ENCODE data around the gene ATP5PD.
"Not testable (repeated sequence)": the region's sequence is repeated elsewhere in the genome, so short reads cannot be mapped to it uniquely, and the experiment has no call there.

ATP5PD gene

DNA sequence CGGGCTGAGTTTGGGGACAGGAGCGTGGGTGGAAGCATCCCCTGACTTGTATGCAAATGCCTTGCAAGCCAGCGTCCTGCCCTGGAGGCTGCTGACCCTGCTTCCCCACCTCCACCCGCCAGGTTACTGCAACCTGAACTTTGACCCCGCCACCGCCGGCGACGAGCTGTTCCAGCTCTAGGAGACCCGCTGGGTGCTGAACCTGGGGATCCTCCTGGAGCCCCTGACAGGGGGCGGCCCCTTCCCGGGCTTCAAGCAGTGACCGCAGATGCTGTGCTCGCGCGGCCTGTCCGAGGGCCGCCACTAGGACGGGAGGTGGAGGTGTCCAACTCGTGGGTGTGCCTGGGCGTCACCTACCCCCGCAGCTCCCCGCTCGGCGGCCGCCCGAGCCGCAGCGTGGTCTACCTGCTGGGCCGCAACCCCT is 30.3 kb upstream of the ATP5PD start:
- no peak for DNase-seq

DNA sequence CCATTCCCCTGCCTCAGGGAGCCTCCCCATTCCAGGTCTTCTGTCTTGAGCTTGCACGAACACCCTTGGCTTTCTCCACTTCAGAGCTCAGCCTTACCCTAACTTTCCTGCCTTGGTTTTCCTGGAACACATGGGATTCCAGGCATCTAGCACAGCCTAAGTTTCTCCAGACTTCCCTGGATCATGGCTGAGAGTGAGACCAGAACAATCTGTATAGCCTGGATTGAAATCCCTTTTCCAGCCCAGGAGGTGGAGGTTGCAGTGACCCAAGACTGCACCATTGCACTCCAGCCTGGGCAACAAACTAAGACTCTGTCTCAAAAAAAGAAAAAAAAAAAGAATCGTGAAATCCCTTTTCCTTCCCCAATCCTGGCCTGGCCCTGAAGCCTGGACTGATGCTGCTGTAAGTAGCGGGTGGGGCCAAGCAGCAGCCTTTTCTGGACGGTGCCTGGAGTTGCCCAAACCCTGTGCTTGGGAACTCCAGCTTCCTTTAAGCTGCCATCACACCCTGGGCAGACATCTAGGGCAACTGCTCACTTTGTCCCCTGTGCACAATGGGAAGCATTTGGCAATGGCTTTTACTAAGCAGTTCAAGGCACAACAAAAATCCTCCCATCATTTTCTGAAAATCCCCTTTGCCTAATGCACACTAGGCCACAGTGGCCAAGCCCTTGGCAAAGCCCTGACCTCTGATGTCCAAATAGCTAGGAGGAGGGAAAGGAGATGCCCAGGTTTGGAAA is 29.0 kb upstream of the ATP5PD start:
- DNase-seq, result no peak

DNA sequence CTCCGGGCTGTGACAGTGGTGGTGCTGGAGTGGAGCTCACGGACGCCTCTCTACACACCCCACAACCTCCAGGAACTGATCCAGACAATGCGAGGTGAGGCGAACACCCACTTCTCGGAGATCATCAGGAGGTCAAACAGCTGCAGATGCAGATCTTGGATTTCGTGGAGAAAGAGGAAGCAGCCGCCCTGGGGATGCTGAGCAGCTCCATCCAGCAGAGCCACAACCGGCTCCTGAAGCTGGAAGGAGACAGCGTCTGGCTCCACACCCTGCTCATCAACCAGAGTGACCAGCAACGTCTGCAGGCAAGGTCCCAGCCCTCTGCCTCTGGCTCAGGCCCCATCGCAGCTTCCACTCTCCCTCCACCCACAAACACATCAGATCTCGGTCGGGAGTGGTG is 27.8 kb upstream of the ATP5PD start:
- no peak for DNase-seq

DNA sequence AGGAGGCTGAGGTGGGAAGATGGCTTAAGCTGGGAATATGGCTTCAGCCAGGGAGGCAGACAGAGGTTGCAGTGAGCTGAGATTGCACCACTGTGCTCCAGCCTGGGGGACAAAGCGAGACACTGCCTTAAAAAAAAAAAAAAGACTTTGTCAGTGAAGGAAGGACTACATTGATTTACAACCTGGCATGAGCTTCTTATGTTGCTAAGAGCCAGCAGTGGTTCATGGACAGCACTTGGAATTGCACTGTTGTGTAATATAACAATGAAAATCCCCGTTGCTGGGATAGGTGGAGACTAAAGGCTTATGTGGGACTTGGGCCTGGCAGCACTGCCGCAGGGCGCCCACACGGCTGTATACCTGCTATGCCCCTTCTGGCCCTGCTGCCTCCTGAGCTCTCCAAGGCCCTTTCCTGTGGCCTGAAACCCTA is 26.9 kb upstream of the ATP5PD start:
- no peak for DNase-seq

DNA sequence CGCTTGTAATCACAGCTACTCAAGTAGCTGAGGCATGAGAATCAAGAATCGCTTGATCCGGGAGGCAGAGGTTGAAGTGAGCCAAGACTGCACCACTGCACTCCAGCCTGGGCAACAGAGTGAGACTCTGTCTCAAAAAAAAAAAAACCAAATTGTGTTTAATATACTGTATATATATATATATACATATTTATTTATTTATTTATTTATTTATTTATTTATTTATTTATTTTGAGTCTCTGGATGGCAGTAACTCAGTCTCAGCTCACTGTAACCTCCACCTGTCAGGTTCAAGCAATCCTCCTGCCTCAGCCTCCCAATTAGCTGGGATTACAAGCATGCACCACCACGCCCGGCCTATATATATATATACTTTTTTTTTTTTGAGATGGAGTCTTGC is 26.1 kb upstream of the ATP5PD start:
- not testable (repeated sequence) for DNase-seq

DNA sequence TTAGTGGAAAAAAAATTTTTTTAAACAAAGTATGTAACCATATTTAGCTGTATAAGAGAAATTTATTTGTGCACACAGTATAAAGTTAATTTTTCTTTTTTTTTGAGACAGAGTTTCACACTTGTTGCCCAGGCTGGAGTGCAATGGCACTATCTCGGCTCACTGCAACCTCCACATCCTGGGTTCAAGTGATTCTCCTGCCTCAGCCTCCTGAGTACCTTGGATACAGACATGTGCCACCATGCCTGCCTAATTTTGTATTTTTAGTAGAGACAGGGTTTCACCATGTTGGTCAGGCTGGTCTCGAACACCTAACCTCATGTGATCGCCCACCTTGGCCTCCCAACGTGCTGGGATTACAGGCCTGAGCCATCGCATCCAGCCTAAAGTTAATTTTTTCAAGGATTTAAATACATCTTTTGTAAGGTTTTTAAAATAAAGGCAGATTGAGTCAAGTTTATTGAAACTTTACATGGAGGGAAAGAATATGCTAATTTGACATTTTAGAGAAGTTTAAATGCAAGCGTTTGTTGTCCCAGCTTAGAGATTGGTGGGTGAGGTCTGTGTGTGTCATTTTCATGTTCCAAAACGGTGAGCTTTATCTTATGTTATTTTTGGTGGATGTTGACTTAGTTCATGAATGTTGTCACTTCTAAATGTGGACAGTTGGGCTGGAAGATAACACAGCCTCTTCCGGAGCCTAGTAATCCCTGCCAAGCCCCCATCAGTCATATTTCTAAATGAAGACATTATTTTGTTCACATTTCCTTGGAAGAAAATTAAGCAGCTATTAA is 24.9 kb upstream of the ATP5PD start:
- DNase-seq, result not testable (repeated sequence)

DNA sequence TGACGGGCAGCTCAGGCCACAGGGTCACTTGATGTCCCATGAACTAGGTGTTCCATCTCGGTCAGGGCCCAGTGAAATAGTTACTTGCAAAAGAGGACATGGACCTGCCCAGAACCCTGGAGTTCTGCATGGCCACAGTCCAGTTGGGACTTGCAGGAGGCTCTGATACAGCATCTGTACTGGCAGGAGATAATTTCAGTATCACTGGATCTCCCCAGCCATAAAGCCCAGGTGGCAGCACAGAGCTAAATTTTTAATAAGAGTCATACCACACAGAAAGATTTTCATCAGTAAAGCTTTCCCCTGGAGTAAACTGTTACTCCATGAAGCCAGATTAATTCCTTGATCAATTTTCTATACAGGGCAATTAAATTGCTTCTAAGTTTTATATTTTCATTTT is 23.0 kb upstream of the ATP5PD start:
- DNase-seq, result no peak

DNA sequence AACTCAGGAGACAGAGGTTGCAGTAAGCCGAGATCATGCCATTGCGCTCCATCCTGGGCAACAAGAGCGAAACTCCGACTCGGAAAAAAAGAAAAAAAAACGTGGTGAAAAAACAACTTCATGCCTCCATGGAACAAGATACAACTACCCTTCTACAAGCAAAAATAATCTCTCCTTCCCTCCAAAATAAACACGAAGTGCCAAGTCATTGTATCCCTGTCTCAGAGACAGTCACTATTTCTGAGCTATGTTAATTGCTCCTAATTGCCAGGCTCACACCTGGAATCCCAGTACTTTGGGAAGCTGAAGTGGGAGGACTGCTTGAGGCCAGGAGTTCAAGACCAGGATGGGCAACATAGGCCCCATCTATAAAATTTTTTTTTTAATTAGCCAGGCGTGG is 22.0 kb upstream of the ATP5PD start:
- DNase-seq, result no peak

DNA sequence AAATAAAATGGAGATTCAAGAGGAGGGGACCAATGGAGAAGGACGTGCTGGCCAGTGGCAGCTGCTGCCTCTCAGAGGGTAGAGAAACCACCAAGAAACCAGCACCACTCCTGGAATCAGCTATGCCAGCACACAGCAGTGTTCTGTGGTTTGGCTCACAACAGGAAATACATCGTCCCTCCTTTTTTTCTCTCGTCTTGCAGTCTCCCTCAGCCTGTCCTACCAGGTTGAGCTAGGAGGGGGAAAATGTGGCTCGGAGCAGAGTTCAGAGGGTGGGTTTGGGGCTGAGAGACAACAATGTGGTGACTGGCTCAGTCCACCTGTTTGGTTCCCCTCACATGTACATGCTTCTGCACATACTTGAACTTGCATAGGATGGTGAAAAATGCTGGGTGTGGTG is 21.1 kb upstream of the ATP5PD start:
- no peak for DNase-seq

DNA sequence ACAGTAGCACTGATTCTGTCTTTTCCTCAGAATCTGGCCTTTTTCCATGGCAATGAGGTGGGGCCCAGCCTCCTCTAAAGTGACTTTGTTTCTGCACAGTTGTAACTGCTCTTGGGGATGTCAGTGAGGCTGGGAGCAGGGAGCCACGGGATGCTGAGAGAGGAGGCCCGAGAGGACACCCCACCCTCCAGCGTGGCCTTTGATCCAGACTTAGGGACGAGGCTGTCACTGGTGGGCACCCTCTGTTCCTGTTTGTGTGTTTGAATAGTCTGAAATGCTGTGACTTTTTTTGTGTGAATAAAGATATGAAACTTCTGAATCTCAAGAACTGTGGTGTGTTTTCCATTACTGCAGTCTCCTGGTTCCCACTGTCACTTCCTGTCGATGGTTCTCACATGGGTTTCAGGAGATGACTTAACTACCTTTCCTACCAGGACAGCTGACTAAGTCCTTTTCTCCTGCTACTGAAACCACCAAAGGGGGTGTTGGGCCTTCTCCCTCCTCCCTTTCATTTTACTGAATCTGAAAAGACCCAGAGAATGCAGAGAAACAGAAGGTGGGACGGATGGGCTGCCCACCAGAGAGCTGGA is 18.9 kb upstream of the ATP5PD start:
- no peak for DNase-seq

DNA sequence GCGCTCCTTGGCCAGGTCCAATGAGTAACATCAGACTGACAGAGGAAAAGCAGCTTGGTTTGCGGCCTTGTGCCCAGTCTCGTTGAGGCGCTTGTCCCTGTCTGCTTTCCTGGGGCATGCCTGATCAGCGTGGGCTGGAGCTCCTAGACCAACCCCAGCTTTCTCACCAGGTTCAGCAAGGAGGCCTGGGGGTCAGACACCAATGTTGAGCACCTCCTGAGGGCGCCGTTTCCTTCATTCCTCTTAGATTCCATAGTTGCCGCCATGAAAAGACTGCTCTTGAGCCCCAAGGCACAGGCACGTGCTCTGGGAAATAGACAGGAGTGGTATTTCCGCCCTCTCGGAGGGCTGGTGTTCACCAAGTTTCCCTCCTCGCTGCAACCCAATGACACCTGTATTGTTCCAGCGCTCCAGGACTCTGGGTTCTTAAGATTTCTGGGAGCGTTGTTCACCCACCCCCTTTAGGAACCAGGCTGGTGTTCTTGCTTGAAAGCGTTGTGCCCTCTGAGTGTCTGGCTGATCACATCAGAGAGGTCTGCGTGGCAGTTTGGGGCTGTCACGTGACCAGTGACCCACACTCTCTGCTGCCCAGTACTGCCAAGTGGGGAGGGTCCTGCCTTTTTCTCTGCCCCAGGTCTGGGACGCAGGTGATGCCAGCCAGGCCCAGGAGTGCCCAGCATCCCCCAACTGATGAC is 18.2 kb upstream of the ATP5PD start:
- DNase-seq, result no peak

DNA sequence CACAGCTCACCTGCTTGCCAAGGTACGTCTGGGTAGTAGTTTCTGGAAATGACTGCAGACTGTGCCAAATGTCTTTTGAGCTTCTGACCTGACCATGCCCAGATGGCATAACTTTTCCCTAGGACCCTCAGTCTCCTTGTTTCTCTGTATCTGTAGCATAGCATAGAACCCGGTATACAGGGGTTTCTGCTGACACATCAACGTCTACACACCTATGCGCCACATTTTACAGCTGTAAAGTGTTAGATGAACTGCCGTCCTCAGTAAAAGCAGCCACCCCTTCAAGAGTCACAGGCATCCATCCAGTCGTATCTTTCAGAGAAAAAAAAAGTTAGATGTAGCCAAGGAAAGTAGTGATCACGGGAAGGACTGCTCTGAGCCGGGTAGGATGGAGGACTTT is 17.7 kb upstream of the ATP5PD start:
- DNase-seq, result no peak

DNA sequence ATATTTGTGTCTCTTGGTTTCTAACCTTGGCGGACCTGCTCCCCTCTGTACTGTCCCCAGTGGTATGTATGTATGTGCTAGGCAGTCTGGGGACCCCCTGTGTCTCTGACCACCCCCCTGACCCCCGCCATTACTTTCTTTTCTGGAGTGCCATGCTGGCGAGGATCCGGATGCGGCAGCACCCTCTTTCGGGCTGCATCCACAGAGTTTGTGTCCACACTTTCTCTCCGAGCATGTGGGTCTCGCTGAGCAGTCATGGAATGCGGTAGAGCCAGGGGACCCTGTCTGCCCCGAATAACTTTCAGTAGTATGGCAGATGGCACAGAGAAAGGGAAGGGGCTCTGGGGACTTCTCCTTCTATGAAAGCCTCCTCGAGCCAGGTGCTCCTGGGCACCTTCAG is 17.3 kb upstream of the ATP5PD start:
- no peak for DNase-seq

DNA sequence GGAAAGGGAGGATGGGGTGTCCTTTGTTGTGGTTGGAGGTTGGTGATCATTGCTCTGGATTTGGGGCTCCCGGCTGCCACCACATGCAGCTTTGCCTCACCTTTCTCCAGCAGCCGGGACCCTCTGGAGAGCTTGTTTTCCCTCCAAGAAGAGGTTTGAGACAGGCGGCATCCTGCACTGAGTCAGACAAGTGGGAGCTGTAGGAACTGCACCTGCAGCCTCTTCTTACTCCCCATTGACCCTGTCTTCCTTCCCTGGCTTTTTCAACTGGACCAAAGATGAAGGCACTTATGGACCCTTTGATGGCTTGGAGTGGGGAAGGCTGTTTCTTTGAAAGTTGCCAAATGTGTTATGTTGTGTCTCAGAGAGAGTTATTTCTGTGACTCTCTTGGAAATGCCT is 16.9 kb upstream of the ATP5PD start:
- DNase-seq, result no peak

DNA sequence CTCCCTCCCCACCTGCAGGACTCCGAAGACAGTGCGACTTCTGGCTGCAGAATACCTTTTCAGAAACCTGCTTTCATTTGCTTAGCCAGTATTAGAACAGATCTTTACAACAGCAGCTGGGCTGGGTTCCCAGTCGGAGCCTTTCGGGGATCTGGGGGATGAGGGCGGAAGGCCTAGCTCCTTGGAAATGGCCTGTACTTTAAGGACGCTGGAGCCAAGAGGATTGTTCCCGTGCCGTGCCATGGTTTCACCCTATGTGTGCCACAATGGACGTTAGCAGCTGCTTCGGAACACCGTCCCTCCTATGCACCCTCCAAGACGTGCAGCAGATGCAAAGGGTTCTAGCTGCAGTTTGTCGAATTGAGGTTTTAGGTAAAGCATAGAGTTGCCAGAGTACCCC is 16.4 kb upstream of the ATP5PD start:
- DNase-seq, result no peak

DNA sequence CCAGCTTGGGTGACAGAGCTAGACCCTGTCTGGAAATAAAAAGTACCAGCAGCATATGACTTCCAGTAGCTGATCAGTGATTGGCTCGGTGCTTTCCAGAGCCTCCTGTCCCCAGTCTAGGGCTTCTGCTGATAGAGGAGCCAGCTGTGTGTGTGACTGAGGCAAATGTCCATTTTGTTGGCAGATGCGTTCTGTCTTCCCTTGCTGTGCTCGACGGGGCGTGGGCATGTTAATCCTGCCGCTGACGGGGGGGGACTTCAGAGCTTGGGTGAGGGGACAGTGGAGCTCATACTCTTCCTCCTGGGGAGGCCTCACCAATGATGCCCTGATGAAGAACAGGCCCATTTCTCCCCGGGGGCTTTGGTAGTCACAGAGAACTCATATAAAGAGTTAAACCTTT is 14.8 kb upstream of the ATP5PD start:
- no peak for DNase-seq

DNA sequence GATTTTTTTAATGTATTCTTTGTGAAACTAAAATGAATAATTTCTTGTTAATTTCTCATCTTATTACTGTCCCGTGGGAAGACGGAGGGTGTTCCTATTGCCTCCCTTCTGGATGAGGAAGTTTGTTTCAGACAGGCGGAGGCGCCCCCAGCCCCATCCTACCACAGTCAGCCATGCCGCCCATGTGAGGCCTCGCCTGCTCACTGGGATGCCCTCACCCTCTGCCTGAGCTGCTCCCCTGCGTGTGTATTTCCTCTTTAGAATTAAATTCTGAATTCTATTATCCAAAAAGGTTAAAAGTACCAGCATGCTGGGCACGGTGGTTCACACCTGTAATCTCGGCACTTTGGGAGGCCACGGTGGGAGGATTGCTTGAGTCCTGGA is 14.3 kb upstream of the ATP5PD start:
- no peak for DNase-seq

DNA sequence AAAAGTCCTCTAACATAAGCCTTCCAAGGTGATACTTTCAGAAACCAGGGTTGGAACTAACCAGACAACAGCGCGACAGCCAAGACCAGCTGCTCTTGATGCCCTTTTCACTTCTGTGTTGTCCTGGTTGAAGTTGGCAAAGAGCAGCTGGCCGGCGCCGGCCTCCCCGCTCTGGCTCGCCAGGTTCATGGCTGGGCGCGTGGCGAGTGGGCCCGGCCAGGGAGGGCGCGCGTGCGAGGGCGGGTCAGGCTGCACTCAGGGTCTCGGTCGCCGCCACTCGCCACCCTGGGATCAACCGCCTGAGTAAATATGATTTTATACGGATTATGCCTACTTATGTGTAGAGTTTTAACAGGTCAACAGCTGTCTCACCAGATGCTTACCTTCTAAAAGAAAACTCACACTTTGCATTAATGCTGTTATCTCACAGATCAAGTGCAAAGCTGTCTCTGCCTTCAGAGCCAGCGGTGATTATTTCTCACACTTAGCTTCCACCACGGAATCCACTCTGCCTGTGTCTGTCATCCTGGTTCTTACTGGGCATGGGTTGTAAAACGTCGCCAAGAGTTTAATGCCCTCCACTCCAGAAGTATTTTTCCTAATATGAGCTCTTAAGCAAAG is 13.8 kb upstream of the ATP5PD start:
- no peak for DNase-seq

DNA sequence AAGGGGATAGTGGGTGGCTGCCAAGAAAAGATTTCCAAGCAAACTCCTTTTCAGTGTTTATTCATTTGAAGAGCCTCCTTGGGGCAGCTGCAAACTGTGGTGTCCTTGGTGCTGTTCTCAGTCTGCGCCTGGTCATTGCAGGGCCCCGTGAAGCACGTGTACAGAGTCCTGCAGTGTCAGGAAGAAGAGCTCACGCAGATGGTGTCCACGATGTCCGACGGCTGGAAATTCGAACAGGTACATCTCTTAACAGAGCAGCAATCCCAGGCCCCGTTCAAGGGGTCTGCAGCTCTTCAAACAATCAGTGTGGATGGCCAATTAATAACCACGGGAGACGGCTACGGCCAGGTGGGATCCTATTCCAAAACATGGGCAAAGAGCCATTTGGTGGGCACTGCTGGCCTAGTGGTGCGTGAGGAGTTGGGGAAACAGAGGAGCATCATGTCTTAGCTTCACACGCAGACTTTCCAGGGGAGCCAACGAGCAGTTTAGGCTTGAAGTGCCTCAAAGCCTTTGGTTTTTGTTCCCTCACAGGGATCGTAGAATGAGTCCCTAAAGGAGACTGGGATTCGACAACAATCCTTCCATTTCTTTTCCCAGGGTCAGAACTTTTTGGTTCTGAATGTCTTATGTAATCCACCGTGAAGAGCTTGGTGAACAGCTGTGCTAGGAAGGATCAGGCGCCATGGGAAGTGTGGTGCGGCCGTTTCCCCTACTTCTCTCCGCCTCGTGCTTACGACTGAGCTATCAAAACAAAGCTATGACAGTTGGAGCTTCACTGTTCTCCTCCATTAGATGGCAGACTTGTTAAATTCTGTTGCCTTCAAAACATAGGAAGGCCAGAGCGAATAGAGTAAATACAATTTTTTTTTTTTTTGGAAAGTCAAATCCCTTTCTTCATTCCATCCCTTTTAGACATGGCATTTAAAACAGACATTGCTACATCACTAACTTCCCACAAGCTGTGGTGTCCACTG is 12.9 kb upstream of the ATP5PD start:
- DNase-seq, result no peak

DNA sequence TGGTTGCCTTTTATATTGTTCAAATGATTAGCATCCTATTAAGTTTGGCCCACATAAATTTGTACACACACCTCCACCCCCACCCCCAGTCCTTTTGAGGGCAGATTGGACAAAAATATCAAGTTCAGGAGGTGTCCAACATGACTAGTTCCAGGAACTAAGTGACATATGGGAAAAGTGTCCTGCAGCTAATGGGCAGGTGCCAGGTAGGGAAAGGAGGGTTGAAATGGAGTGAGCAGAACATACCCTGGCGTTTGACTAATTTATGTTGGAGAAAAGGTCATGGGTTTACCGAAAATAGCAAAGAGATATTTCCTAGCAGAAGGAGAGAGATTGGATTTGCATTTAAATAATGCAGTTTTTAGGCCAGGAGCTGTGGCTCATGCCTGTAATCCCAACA is 5.2 kb upstream of the ATP5PD start:
- DNase-seq, result no peak

DNA sequence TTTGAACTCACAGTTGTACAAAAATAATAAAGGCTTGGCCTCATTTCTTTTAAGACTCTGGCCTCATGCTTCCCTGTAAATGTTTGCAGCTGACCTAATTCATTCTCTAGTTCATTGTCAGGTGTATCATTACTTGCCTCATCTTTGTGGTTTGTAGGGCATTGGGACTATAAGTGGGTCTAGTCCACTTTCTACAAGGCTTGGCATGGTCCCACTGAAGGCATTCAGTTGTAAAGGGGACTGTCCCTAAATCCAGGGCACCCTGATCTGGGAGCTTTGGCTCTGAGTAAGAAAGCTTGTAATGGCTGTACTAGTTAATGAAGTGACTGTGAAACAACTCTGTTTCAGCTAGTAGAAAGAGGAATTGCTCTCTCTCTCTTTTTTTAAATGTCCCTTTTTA is 2.9 kb upstream of the ATP5PD start:
- DNase-seq, result no peak

DNA sequence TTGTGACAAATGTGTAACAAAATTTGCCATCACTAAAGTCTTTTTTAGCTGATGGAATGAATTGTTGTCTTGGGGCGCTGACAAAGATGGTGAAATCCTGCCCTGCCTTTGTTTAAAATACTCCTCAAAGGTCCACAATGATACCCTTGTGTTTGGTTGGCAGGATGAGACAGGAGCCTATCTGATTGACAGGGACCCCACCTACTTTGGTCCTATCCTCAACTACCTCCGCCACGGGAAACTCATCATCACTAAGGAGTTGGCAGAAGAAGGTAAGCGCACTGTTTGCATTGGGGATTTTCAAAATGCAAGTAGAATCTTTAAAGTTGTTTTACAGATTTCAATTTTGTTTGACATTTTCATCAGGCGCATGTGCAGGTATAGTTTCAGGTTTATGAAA is 2.3 kb upstream of the ATP5PD start:
- DNase-seq, result no peak

Data from GOT3 (cell line).